Measurements from ENCODE around the gene BRD2. TPM values are rescaled to one million over a fixed set of nuclear protein-coding genes. Genes with fewer than 3 reads are reported as not detected.
"Not testable (repeated sequence)": the region's sequence is repeated elsewhere in the genome, so short reads cannot be mapped to it uniquely, and the experiment has no call there.

The BRD2 gene
- total RNA-seq, result 191 TPM

- peak; percentile 96 to 99 (median 98) for DNase-seq (ENCODE audit: low read depth in 2 of 3, low spot score in 2 of 3)
Measured at GRCh38 chr6:32968093-32968866, at the start of gene BRD2. Gene BRD2 (plus strand): TSS chr6:32968594. CDS start chr6:32972899, 4,305 bp downstream.

- DNase-seq (ENCODE audit: low read depth in 2 of 3, low spot score in 2 of 3), result no peak
Measured at GRCh38 chr6:32920715-32921114, 47.7 kb upstream of the BRD2 start.

- DNase-seq (ENCODE audit: low read depth in 2 of 3, low spot score in 2 of 3), result no peak
Measured at GRCh38 chr6:32922083-32922482, 46.3 kb upstream of the BRD2 start.

GRCh38 chr6:32931211-32931610 lies 37.2 kb upstream of the BRD2 start:
- no peak for DNase-seq (ENCODE audit: low read depth in 2 of 3, low spot score in 2 of 3)

- DNase-seq (ENCODE audit: low read depth in 2 of 3, low spot score in 2 of 3), result no peak
Measured at GRCh38 chr6:32932132-32932868, 36.1 kb upstream of the BRD2 start.

GRCh38 chr6:32933661-32934085 lies 34.7 kb upstream of the BRD2 start:
- peak; percentile 62 to 84 (median 67) for DNase-seq (ENCODE audit: low read depth in 2 of 3, low spot score in 2 of 3)

GRCh38 chr6:32935551-32936238 lies 32.7 kb upstream of the BRD2 start:
- DNase-seq (ENCODE audit: low read depth in 2 of 3, low spot score in 2 of 3), result no peak

GRCh38 chr6:32936239-32937152 lies 31.9 kb upstream of the BRD2 start:
- no peak for DNase-seq (ENCODE audit: low read depth in 2 of 3, low spot score in 2 of 3)

GRCh38 chr6:32937230-32937633 lies 31.2 kb upstream of the BRD2 start:
- no peak for DNase-seq (ENCODE audit: low read depth in 2 of 3, low spot score in 2 of 3)

- no peak for DNase-seq (ENCODE audit: low read depth in 2 of 3, low spot score in 2 of 3)
Measured at GRCh38 chr6:32938494-32938893, 29.9 kb upstream of the BRD2 start.

GRCh38 chr6:32940656-32941213 lies 27.7 kb upstream of the BRD2 start, which contains the start of gene HLA-DMB:
Gene HLA-DMB (minus strand): TSS chr6:32941028. CDS start chr6:32940807, 221 bp downstream.
- peak; percentile 45 to 87 (median 80) for DNase-seq (ENCODE audit: low read depth in 2 of 3, low spot score in 2 of 3)

- DNase-seq (ENCODE audit: low read depth in 2 of 3, low spot score in 2 of 3), result peak in 2 of 3 donors; percentile 43 to 63
Measured at GRCh38 chr6:32941214-32941768, 27.1 kb upstream of the BRD2 start.

- DNase-seq (ENCODE audit: low read depth in 2 of 3, low spot score in 2 of 3), result not testable (repeated sequence)
Measured at GRCh38 chr6:32942555-32943123, 25.8 kb upstream of the BRD2 start.

GRCh38 chr6:32943864-32944649 lies 24.3 kb upstream of the BRD2 start:
- DNase-seq (ENCODE audit: low read depth in 2 of 3, low spot score in 2 of 3), result peak in 2 of 3 donors; percentile 66 to 82

GRCh38 chr6:32945108-32945760 lies 23.2 kb upstream of the BRD2 start:
- DNase-seq (ENCODE audit: low read depth in 2 of 3, low spot score in 2 of 3), result peak in 1 of 3 donors; percentile 38

- no peak for DNase-seq (ENCODE audit: low read depth in 2 of 3, low spot score in 2 of 3)
Measured at GRCh38 chr6:32945953-32946352, 22.4 kb upstream of the BRD2 start.

GRCh38 chr6:32946893-32947292 lies 21.5 kb upstream of the BRD2 start:
- DNase-seq (ENCODE audit: low read depth in 2 of 3, low spot score in 2 of 3), result no peak
